Astrocyte (in vitro differentiated cells and primary cell): ENCODE data around the gene IL9.

Experiments
- EZH2 ChIP-seq: IDR thresholded peaks from 2 replicates; pipeline ENCODE4 v1.6.1; 2012; ENCODE audit warnings: mild to moderate bottlenecking, low read length, inconsistent platforms; ENCODE audit not compliant: insufficient read depth
- TF ChIP-seq, protein P1 (sequence below): IDR thresholded peaks from 2 replicates; pipeline ENCODE4 v1.5.1; 2011; ENCODE audit warnings: low read depth, mild to moderate bottlenecking, inconsistent platforms, low read length, moderate library complexity; ENCODE audit not compliant: insufficient read depth

DNA sequence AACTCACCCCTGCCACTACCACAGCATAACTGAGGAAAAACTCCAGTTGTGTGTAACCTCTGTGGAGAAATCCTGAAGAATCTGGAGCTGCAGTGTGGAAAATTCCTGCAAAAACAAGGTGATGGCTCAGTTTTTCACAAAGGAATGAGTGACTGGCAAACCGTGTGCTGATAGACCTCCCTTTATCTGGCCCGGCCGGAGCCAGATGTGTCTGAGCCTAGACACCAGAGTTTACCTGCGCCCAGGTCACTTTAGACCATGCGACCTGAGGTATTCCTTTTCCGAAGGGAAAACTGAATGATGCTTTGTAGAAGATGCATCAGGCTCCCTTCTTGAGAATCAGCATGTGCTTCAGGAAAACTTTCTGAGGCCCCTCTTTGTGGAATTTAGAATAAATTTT is 45.0 kb downstream of the IL9 start:
- TF ChIP-seq, protein P1, sequence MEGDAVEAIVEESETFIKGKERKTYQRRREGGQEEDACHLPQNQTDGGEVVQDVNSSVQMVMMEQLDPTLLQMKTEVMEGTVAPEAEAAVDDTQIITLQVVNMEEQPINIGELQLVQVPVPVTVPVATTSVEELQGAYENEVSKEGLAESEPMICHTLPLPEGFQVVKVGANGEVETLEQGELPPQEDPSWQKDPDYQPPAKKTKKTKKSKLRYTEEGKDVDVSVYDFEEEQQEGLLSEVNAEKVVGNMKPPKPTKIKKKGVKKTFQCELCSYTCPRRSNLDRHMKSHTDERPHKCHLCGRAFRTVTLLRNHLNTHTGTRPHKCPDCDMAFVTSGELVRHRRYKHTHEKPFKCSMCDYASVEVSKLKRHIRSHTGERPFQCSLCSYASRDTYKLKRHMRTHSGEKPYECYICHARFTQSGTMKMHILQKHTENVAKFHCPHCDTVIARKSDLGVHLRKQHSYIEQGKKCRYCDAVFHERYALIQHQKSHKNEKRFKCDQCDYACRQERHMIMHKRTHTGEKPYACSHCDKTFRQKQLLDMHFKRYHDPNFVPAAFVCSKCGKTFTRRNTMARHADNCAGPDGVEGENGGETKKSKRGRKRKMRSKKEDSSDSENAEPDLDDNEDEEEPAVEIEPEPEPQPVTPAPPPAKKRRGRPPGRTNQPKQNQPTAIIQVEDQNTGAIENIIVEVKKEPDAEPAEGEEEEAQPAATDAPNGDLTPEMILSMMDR = no peak
- no peak for TF ChIP-seq EZH2
